A673 (cell line): Measurements from ENCODE around the gene PRR33. TPM values are rescaled to one million over a fixed set of nuclear protein-coding genes. Genes with fewer than 3 reads are reported as not detected.

Experiments
- BruUV-seq: library from RNA; stranded (reverse); fragments of 400-500 nt; replicated peaks from 2 replicates; lab custom pipeline; 2021; lab: Mats Ljungman, UMichigan
- CTCF ChIA-PET: fragments of 300-600 bp; sonication (Branson Sonifier 250); formaldehyde crosslinking; loops from one replicate; lab custom pipeline; 2022; ENCODE audit warnings: antibody characterized with exemption; lab: Charles Lee
- POLR2A ChIA-PET: fragments of 300-600 bp; sonication (Branson Sonifier 250); formaldehyde crosslinking; loops from one replicate; lab custom pipeline; 2022; ENCODE audit warnings: antibody characterized with exemption; ENCODE audit not compliant: low non-redundant PET; lab: Charles Lee
- DNase-seq: peaks from one replicate; pipeline ENCODE4 v3.0.0-alpha.2; 2015; ENCODE audit warnings: low spot score
- H3K27ac ChIP-seq: fragments of 200-600 bp; sonication (generic); 2 replicates; pipeline ENCODE4 v1.5.1; 2016; ENCODE audit warnings: mixed run types, low read depth, mild to moderate bottlenecking, mixed read lengths, antibody characterized with exemption, low read length; ENCODE audit not compliant: poor library complexity, severe bottlenecking
- H3K27me3 ChIP-seq: fragments of 200-600 bp; sonication (generic); replicated peaks from 2 replicates; pipeline ENCODE4 v1.6.1; 2017; ENCODE audit warnings: mixed run types, low read depth, mild to moderate bottlenecking, mixed read lengths, antibody characterized with exemption, low read length; ENCODE audit not compliant: insufficient read depth, poor library complexity
- H3K36me3 ChIP-seq: fragments of 200-600 bp; sonication (generic); 2 replicates; pipeline ENCODE4 v1.6.1; 2016; ENCODE audit warnings: mixed run types, mild to moderate bottlenecking, mixed read lengths, antibody characterized with exemption, low read length; ENCODE audit not compliant: insufficient read depth, poor library complexity, severe bottlenecking
- H3K4me1 ChIP-seq: fragments of 200-600 bp; sonication (generic); 2 replicates; pipeline ENCODE4 v1.6.1; 2017; ENCODE audit warnings: mixed run types, mild to moderate bottlenecking, mixed read lengths, antibody characterized with exemption, low read length; ENCODE audit not compliant: insufficient read depth, poor library complexity, severe bottlenecking
- H3K4me3 ChIP-seq: fragments of 200-600 bp; sonication (generic); 2 replicates; pipeline ENCODE4 v1.5.1; 2016; ENCODE audit warnings: low read depth, mixed run types, mild to moderate bottlenecking, mixed read lengths, low read length; ENCODE audit not compliant: poor library complexity, severe bottlenecking
- H3K9me3 ChIP-seq: fragments of 200-600 bp; sonication (generic); 2 replicates; pipeline ENCODE4 v1.6.1; 2016; ENCODE audit warnings: mixed run types, low read depth, mild to moderate bottlenecking, mixed read lengths, antibody characterized with exemption, low read length; ENCODE audit not compliant: poor library complexity, severe bottlenecking
- CTCF ChIP-seq: fragments of 300-800, 200-600 bp; sonication (generic); conservative IDR thresholded peaks from 2 replicates; pipeline ENCODE4 v1.5.1; 2017; ENCODE audit warnings: low read depth, mild to moderate bottlenecking, antibody characterized with exemption, low read length, moderate library complexity, mixed read lengths
- EZH2 ChIP-seq: fragments of 200-600 bp; sonication (generic); IDR thresholded peaks from 2 replicates; pipeline ENCODE4 v1.6.1; 2017; ENCODE audit warnings: borderline replicate concordance, low read depth, mild to moderate bottlenecking, mixed read lengths, antibody characterized with exemption, low read length; ENCODE audit not compliant: poor library complexity, severe bottlenecking
- intact Hi-C: fragments of 100-400 bp; cut with micrococcal nuclease; formaldehyde crosslinking; loops from one replicate; pipeline ENCODE4 v1.10.0; 2022; ENCODE audit not compliant: unreplicated experiment
- total RNA-seq: library from RNA; stranded (reverse); gene quantifications from 2 replicates; pipeline ENCODE4 v1.2.3, GENCODE V29; 2021

The PRR33 gene
- total RNA-seq, 1 experiment from 2014 or later: not detected

DNA sequence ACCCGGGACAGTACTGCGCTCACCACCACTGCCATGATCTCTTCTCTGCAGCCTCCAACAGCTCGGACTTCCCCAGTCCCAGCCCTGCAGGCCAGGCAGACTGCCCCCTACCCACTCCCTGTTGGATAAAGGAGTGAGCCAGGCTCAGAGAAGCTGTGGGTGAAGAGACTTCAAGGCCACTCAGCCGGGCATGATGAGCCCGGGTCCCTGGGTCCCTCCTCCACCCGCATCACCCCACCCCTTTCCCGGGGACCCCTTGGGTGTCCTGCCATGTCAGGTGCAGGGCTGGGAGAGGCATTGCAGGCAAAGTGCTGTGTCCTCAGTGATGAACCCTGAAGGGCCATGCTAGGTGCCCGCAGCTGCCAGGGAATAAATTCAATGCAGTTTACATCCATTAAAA, 24.3 kb downstream of the PRR33 start:
- POLR2A ChIA-PET: no interaction called here
- Histone ChIP-seq H3K4me3 (no peak overlapping the region), H3K27ac (no peak overlapping the region), H3K36me3 (no peaks in the 10 kb centered on the region), H3K27me3 (peaks cover 78% of the 10 kb centered on the region), H3K9me3 (no peaks in the 10 kb centered on the region), H3K4me1 (no peaks in the 10 kb centered on the region)
- intact Hi-C loops: no loop called here
- no TSS peak for BruUV-seq
- CTCF ChIA-PET: no interaction called here
- DNase-seq: no peak
- TF ChIP-seq CTCF (no peak), EZH2 (no peak)

DNA sequence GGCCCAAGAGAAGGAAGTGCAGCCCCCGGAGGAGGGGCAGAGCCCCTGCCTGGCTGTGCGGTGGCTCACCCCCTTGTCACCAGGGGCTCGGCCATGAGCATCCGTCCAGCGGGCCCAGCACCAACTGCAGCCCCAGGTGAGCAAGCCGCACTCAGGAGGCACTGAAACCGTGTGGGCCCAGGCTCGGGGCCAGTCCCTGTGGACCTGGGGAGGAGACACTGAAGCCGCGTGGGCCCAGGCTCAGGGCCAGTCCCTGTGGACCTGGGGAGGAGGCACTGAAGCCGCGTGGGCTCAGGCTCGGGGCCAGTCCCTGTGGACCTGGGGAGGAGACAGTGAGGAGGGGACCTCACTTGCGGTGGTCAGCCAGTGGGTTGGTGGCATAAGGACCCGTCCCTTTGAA, 24.9 kb downstream of the PRR33 start:
- POLR2A ChIA-PET: no interaction called here
- H3K36me3 ChIP-seq: no peaks in the 10 kb centered on the region
- no TSS peak for BruUV-seq
- no peaks in the 10 kb centered on the region for H3K9me3 ChIP-seq
- intact Hi-C loops: no loop called here
- H3K4me3 ChIP-seq: no peak overlapping the region
- CTCF ChIA-PET: no interaction called here
- H3K27ac ChIP-seq: no peak overlapping the region
- H3K4me1 ChIP-seq: no peaks in the 10 kb centered on the region
- DNase-seq: no peak
- H3K27me3 ChIP-seq: peaks cover 74% of the 10 kb centered on the region
- no peak for TF ChIP-seq CTCF
- no peak for TF ChIP-seq EZH2

DNA sequence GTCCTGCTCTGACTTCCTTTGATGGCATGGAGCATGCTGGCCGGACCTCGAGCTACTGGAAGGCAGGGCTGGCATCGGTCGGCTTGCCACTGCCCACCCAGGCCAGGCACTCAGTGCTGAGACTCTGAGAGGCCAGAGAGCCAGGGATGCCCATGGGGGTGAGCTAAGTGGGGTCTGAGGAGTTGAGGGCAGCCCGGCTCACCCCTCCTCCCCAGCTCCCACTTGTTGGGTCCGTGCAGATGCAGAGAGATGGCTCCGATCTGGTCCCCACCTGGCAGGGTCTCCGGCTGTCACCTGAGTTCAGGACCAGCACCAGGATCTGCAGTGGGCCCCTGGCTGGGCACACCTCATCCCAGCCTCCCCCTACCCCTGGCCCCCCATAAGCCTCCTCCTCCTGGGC, 25.5 kb downstream of the PRR33 start:
- Histone ChIP-seq H3K4me1 (no peaks in the 10 kb centered on the region), H3K9me3 (no peaks in the 10 kb centered on the region), H3K4me3 (no peak overlapping the region), H3K36me3 (no peaks in the 10 kb centered on the region), H3K27ac (no peak overlapping the region), H3K27me3 (peaks cover 69% of the 10 kb centered on the region)
- TF ChIP-seq EZH2: no peak
- no peak for TF ChIP-seq CTCF
- no peak for DNase-seq
- intact Hi-C loops: no loop called here
- POLR2A ChIA-PET: no interaction called here
- BruUV-seq: no TSS peak
- CTCF ChIA-PET: no interaction called here
